GM23248 (cell line): ENCODE measurements around the gene BCHE. TPM values are rescaled to one million over a fixed set of nuclear protein-coding genes. Genes with fewer than 3 reads are reported as not detected.

ENCODE experiments used
- DNase-seq: peaks from one replicate; pipeline ENCODE4 v3.0.0-alpha.2; 2015
- H2AFZ ChIP-seq: fragments of 200-600 bp; sonication (generic); 2 replicates; pipeline ENCODE4 v1.6.1; 2016; ENCODE audit warnings: antibody characterized with exemption
- H3F3A ChIP-seq: fragments of 200-600 bp; sonication (generic); 2 replicates; pipeline ENCODE4 v1.6.1; 2016; ENCODE audit warnings: mild to moderate bottlenecking, antibody characterized with exemption, mixed run types; ENCODE audit not compliant: insufficient read depth
- H3K27ac ChIP-seq: fragments of 200-600 bp; sonication (generic); 2 replicates; pipeline ENCODE4 v1.5.1; 2016; ENCODE audit warnings: mild to moderate bottlenecking
- H3K27me3 ChIP-seq: fragments of 200-600 bp; sonication (generic); replicated peaks from 2 replicates; pipeline ENCODE4 v1.6.1; 2016; ENCODE audit warnings: mild to moderate bottlenecking; ENCODE audit not compliant: insufficient read depth
- H3K36me3 ChIP-seq: fragments of 200-600 bp; sonication (generic); 2 replicates; pipeline ENCODE4 v1.6.1; 2016; ENCODE audit warnings: low read depth, mild to moderate bottlenecking
- H3K4me1 ChIP-seq: fragments of 200-600 bp; sonication (generic); 2 replicates; pipeline ENCODE4 v1.6.1; 2016; ENCODE audit warnings: mild to moderate bottlenecking; ENCODE audit not compliant: insufficient read depth
- H3K4me2 ChIP-seq: fragments of 200-600 bp; sonication (generic); one replicate; pipeline ENCODE4 v1.6.1; 2016; ENCODE audit warnings: mild to moderate bottlenecking; ENCODE audit not compliant: unreplicated experiment
- H3K4me3 ChIP-seq: fragments of 200-600 bp; sonication (generic); 2 replicates; pipeline ENCODE4 v1.5.1; 2016; ENCODE audit warnings: mild to moderate bottlenecking
- H3K79me2 ChIP-seq: fragments of 200-600 bp; sonication (generic); 2 replicates; pipeline ENCODE4 v1.6.1; 2016; ENCODE audit warnings: mild to moderate bottlenecking; ENCODE audit not compliant: insufficient read depth
- H3K9ac ChIP-seq: fragments of 200-600 bp; sonication (generic); 2 replicates; pipeline ENCODE4 v1.6.1; 2016; ENCODE audit warnings: mild to moderate bottlenecking
- H3K9me2 ChIP-seq: fragments of 200-600 bp; sonication (generic); 2 replicates; pipeline ENCODE4 v1.6.1; 2016; ENCODE audit warnings: mixed run types, mild to moderate bottlenecking, moderate library complexity; ENCODE audit not compliant: insufficient read depth
- H3K9me3 ChIP-seq: fragments of 200-600 bp; sonication (generic); one replicate; pipeline ENCODE4 v1.6.1; 2017; ENCODE audit warnings: low read depth
- H4K20me1 ChIP-seq: fragments of 200-600 bp; sonication (generic); 2 replicates; pipeline ENCODE4 v1.6.0; 2016; ENCODE audit not compliant: insufficient read depth
- EZH2 ChIP-seq: fragments of 200-600 bp; sonication (generic); IDR thresholded peaks from 2 replicates; pipeline ENCODE4 v1.6.1; 2018; ENCODE audit warnings: antibody characterized with exemption, mild to moderate bottlenecking; ENCODE audit not compliant: insufficient read depth, poor library complexity, severe bottlenecking
- EZH2phosphoT487 ChIP-seq: fragments of 200-600 bp; sonication (generic); IDR thresholded peaks from 2 replicates; pipeline ENCODE4 v1.6.1; 2018; ENCODE audit warnings: antibody characterized with exemption, moderate library complexity, mild to moderate bottlenecking, low read depth; ENCODE audit not compliant: insufficient read depth
- WGBS, 2 experiments: methylation state at CpG; one replicate each; pipeline ENCODE4 v1.1.6; 2015 to 2017; ENCODE audit warnings: low lambda C conversion rate in 2 of 2, low coverage in 1 of 2; ENCODE audit errors: missing lambda C conversion rate in 2 of 2; 5-methylcytosine and 5-hydroxymethylcytosine counted together
- in situ Hi-C: fragments of 300-500 bp; cut with MboI; formaldehyde crosslinking; loops from 2 replicates; pipeline ENCODE4 v1.15.0; 2020
- polyA plus RNA-seq: library from polyadenylated mRNA; unstranded; fragments of >200 nt; fragmentation: Nextera tagmentation; extraction: Ambion mirVana; gene quantifications from 2 replicates; pipeline ENCODE4 v1.2.1, GENCODE V29; 2016
- total RNA-seq: library from RNA; depleted of rRNA; stranded (reverse); fragments of >200 nt; shearing (Covaris generic); gene quantifications from 2 replicates; pipeline ENCODE4 v1.2.3, GENCODE V29; 2014

BCHE gene
- total and polyA plus RNA-seq, 2 experiments from 2014 or later, result not detected

DNA sequence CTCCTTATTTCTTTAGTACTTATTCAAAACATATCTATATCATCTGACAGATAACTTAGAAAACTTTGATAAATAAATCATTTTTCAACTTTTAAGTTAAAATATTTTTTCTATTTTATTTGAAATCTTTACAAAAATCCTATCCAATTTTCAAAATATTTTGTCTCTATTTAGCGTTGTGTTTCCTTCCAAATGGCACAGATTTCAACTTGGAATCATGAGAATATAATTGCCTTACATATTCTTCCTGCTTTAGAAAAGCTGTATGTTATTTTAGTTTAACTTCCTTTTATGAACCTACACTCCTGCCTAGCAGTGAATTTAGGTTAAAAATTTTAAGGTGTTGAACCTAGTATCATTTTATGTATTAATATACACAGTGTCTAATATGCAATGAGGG is 38.2 kb downstream of the BCHE start:
- in situ Hi-C loops, result no loop called here
- 0 to 11% methylated on average over 1 of the region's 1 CpG for WGBS, 2 experiments
- H3K4me2 ChIP-seq, result no peak overlapping the region

DNA sequence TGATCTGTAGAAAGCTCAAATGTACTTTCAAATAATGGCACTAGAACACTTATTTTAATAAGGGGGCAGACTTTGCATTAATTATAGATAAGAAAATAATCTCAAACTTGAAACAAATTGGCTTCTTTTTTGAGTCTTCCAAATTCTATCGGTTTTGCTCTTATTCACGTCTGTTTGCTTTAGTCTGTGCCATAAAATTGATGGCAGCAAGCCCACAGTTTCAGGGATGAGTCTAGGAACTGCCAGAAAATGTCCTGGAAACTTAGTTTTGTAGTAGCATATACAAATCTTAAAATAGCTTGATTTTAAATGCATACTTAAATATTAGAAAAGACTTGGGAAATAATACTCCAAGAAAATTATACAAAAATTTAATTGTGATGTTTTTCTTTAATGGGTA is 39.7 kb downstream of the BCHE start:
- no peaks in the 10 kb centered on the region for H3K27me3 ChIP-seq
- no peak overlapping the region for H3K4me3 ChIP-seq
- no peaks in the 10 kb centered on the region for H3K36me3 ChIP-seq
- DNase-seq, result no peak
- no peaks in the 10 kb centered on the region for H3K4me1 ChIP-seq
- no peak overlapping the region for H3K4me2 ChIP-seq
- H3K9me3 ChIP-seq, result peaks cover 2% of the 10 kb centered on the region
- H3K79me2 ChIP-seq, result no peaks in the 10 kb centered on the region
- whole genome bisulfite sequencing, 2 experiments, result 0 to 1% methylated on average over 2 of the region's 2 CpGs
- H3K27ac ChIP-seq, result no peak overlapping the region
- no peaks in the 10 kb centered on the region for H3K9me2 ChIP-seq
- H4K20me1 ChIP-seq, result no peaks in the 10 kb centered on the region
- no peak overlapping the region for H2AFZ ChIP-seq
- no peaks in the 10 kb centered on the region for H3F3A ChIP-seq
- no peak overlapping the region for H3K9ac ChIP-seq
- no peak for TF ChIP-seq EZH2phosphoT487
- TF ChIP-seq EZH2, result no peak
- in situ Hi-C loops, result no loop called here

More for the DNA sequence above, 38.2 kb downstream of the BCHE start:
- Histone ChIP-seq H3K9ac (no peak overlapping the region), H3K79me2 (no peaks in the 10 kb centered on the region), H3K4me1 (no peaks in the 10 kb centered on the region), H3K27me3 (no peaks in the 10 kb centered on the region), H3F3A (no peaks in the 10 kb centered on the region), H2AFZ (no peak overlapping the region), H3K9me2 (no peaks in the 10 kb centered on the region), H3K36me3 (no peaks in the 10 kb centered on the region), H4K20me1 (no peaks in the 10 kb centered on the region), H3K27ac (no peak overlapping the region), H3K9me3 (peaks cover 2% of the 10 kb centered on the region), H3K4me3 (no peak overlapping the region)
- no peak for DNase-seq
- TF ChIP-seq EZH2phosphoT487, result no peak
- TF ChIP-seq EZH2, result no peak

DNA sequence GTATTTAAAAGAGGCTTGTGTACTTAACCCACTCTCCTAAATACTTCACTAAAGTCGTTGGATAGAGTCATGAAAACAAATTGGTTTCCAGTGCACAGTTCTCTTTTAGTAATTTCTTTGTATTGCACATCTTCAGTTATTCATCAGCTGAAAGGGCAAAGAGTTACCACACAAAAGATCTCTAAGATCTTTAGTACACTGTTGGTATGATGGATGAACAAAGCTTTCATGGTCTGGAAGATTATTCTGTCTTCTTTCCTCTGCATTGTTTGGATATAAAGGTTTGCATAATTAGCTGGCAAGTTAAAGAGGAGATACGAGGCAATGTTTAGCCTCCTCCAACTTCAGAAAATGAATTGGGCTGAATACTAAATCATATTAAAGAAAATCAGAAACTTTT is 40.5 kb downstream of the BCHE start:
- Histone ChIP-seq H3K9ac (no peak overlapping the region), H3K4me2 (no peak overlapping the region), H3K27me3 (no peaks in the 10 kb centered on the region), H3K9me3 (peaks cover 2% of the 10 kb centered on the region), H3K9me2 (no peaks in the 10 kb centered on the region), H3K79me2 (no peaks in the 10 kb centered on the region), H3K36me3 (no peaks in the 10 kb centered on the region), H3K4me1 (no peaks in the 10 kb centered on the region), H3K4me3 (no peak overlapping the region), H3K27ac (no peak overlapping the region), H4K20me1 (no peaks in the 10 kb centered on the region), H3F3A (no peaks in the 10 kb centered on the region), H2AFZ (no peak overlapping the region)
- in situ Hi-C loops, result no loop called here
- TF ChIP-seq EZH2phosphoT487, result no peak
- TF ChIP-seq EZH2, result no peak
- DNase-seq, result no peak
- WGBS, 2 experiments, result 2 to 4% methylated on average over 2 of the region's 2 CpGs

DNA sequence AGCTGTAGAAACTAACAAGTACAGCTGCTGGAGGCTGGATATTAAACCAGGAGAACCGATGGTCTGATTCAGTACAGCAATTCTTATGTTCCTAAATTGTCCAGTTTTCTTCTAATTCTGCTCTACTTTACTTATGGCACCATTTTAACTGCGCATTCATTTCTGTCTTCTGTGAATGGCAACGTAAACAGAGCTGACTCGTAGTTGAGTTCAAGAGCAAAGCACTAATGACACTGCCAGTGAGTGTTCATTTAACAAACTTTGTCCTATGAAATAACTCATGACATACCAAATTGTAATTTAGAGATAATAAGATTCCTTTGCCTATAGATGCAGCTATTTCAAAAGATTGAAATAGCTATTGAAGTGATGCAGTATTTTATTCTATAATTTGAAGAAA is 48.7 kb downstream of the BCHE start:
- in situ Hi-C loops, result no loop called here
- Histone ChIP-seq H3K79me2 (no peaks in the 10 kb centered on the region), H2AFZ (no peak overlapping the region), H3K27ac (no peak overlapping the region), H4K20me1 (no peaks in the 10 kb centered on the region), H3K4me2 (no peak overlapping the region), H3K4me3 (no peak overlapping the region), H3K27me3 (no peaks in the 10 kb centered on the region), H3K9me3 (no peaks in the 10 kb centered on the region), H3K9me2 (no peaks in the 10 kb centered on the region), H3K36me3 (no peaks in the 10 kb centered on the region), H3K4me1 (no peaks in the 10 kb centered on the region), H3F3A (no peaks in the 10 kb centered on the region), H3K9ac (no peak overlapping the region)
- WGBS, 2 experiments, result 16 to 23% methylated on average over 4 of the region's 4 CpGs
- no peak for TF ChIP-seq EZH2
- no peak for TF ChIP-seq EZH2phosphoT487
- no peak for DNase-seq

DNA sequence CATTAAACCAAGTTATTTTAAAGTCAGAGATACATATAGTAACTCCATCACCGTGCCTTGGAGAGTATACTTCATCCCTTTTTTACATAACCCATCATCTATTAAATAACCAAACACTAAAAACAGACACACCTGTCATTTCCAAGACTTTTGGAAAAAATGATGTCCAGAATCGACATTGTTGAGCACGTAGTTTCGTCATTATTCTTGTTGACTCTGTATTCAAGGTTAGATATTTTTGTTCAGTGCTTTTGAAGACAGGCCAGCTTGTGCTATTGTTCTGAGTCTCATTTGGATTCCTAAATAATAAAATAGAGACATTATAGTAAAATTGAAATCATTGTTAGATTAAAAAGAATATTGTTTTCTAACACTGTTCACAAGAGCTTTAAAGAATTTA is 51.2 kb downstream of the BCHE start:
- Histone ChIP-seq H3K79me2 (no peaks in the 10 kb centered on the region), H3F3A (no peaks in the 10 kb centered on the region), H3K9ac (no peak overlapping the region), H3K27ac (no peak overlapping the region), H3K4me2 (no peak overlapping the region), H3K9me3 (no peaks in the 10 kb centered on the region), H2AFZ (no peak overlapping the region), H3K4me1 (no peaks in the 10 kb centered on the region), H4K20me1 (no peaks in the 10 kb centered on the region), H3K9me2 (no peaks in the 10 kb centered on the region), H3K4me3 (no peak overlapping the region), H3K36me3 (no peaks in the 10 kb centered on the region), H3K27me3 (no peaks in the 10 kb centered on the region)
- in situ Hi-C loops, result no loop called here
- DNase-seq, result no peak
- TF ChIP-seq EZH2, result no peak
- TF ChIP-seq EZH2phosphoT487, result no peak
- 31 to 36% methylated on average over 4 of the region's 4 CpGs for WGBS, 2 experiments
